ENCODE data around the gene ZFYVE16.
"Not testable (repeated sequence)": the region's sequence is repeated elsewhere in the genome, so short reads cannot be mapped to it uniquely, and the experiment has no call there.

ZFYVE16 gene

DNA sequence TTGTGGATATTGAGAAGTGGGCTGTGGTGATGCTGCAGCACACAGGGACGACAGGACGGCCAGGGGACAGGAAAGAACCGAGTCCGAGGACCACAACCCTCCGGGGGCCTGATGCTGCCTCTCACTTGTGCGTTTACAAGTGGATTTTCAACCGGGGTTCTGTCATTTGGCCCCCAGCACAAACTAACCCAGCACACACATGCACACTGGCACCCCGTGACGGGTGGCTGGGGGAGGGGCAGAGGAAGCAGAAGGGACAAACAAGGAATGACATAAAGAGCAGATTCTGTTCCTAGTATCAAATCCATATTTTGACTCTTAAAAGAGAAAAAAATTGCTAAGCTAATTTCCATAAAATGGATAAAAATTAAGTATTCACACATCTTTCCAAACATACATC, 18.3 kb upstream of the ZFYVE16 start:
- Histone ChIP-seq H3K36me3 (ENCODE audit: insufficient read depth, low read length) (no peaks in the 10 kb centered on the region), H3K4me2 (ENCODE audit: low read length) (no peak overlapping the region), H3K4me1 (ENCODE audit: control insufficient read depth, insufficient read depth, low read length) (no peaks in the 10 kb centered on the region), H3K4me3 (ENCODE audit: low read length) (no peak overlapping the region), H3K27me3 (ENCODE audit: control insufficient read depth, insufficient read depth, low read length) (no peaks in the 10 kb centered on the region), H3K9me3 (replicated peaks; ENCODE audit: low read length) (no peaks in the 10 kb centered on the region), H3K9ac (ENCODE audit: low read depth, low read length) (no peak overlapping the region)

- not testable (repeated sequence) for H3K36me3 ChIP-seq (ENCODE audit: insufficient read depth, low read length); H3K4me1 ChIP-seq (ENCODE audit: control insufficient read depth, insufficient read depth, low read length); H3K9me3 ChIP-seq (replicated peaks; ENCODE audit: low read length); H3K4me3 ChIP-seq (ENCODE audit: low read length); H3K9ac ChIP-seq (ENCODE audit: low read depth, low read length); H3K4me2 ChIP-seq (ENCODE audit: low read length); H3K27me3 ChIP-seq (ENCODE audit: control insufficient read depth, insufficient read depth, low read length)
Observed at GRCh38 chr5:80390413-80390812, 17.5 kb upstream of the ZFYVE16 start.

GRCh38 chr5:80391267-80391666, 16.6 kb upstream of the ZFYVE16 start:
- H3K4me1 ChIP-seq (ENCODE audit: control insufficient read depth, insufficient read depth, low read length); H3K4me2 ChIP-seq (ENCODE audit: low read length); H3K4me3 ChIP-seq (ENCODE audit: low read length); H3K9me3 ChIP-seq (replicated peaks; ENCODE audit: low read length); H3K27me3 ChIP-seq (ENCODE audit: control insufficient read depth, insufficient read depth, low read length); H3K36me3 ChIP-seq (ENCODE audit: insufficient read depth, low read length); H3K9ac ChIP-seq (ENCODE audit: low read depth, low read length): not testable (repeated sequence)

GRCh38 chr5:80399526-80400239, 8.2 kb upstream of the ZFYVE16 start:
- Histone ChIP-seq H3K4me2 (ENCODE audit: low read length) (no peak overlapping the region), H3K9ac (ENCODE audit: low read depth, low read length) (no peak overlapping the region), H3K9me3 (replicated peaks; ENCODE audit: low read length) (no peaks in the 10 kb centered on the region), H3K4me3 (ENCODE audit: low read length) (no peak overlapping the region), H3K4me1 (ENCODE audit: control insufficient read depth, insufficient read depth, low read length) (peaks cover 4% of the 10 kb centered on the region), H3K27me3 (ENCODE audit: control insufficient read depth, insufficient read depth, low read length) (no peaks in the 10 kb centered on the region), H3K36me3 (ENCODE audit: insufficient read depth, low read length) (no peaks in the 10 kb centered on the region)

GRCh38 chr5:80400368-80400767, 7.5 kb upstream of the ZFYVE16 start:
- H3K4me2 ChIP-seq (ENCODE audit: low read length); H3K9ac ChIP-seq (ENCODE audit: low read depth, low read length); H3K4me3 ChIP-seq (ENCODE audit: low read length); H3K27me3 ChIP-seq (ENCODE audit: control insufficient read depth, insufficient read depth, low read length); H3K36me3 ChIP-seq (ENCODE audit: insufficient read depth, low read length); H3K9me3 ChIP-seq (replicated peaks; ENCODE audit: low read length); H3K4me1 ChIP-seq (ENCODE audit: control insufficient read depth, insufficient read depth, low read length): not testable (repeated sequence)

DNA sequence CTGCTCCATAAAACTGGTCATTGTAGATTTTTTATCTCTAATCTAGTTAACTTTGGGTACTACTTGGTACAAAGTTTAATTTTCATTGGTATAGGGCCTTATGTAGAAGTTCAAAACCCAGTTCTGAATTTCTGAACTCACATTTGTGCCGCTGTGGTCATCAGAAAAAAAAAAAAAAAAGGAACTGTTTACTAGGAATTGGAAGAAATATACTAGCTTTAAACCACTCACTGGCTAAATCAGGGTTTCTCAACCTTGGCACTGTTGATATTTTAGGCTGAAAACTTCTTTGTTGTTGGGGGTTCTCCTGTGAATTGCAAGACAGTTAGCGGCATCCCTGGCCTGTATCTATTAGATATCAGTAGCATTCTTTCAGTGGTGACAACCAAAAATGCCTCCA, 4.1 kb upstream of the ZFYVE16 start:
- H3K9ac ChIP-seq (ENCODE audit: low read depth, low read length) = no peak overlapping the region
- no peaks in the 10 kb centered on the region for H3K27me3 ChIP-seq (ENCODE audit: control insufficient read depth, insufficient read depth, low read length)
- H3K4me3 ChIP-seq (ENCODE audit: low read length) = no peak overlapping the region
- no peak overlapping the region for H3K4me2 ChIP-seq (ENCODE audit: low read length)
- H3K9me3 ChIP-seq (replicated peaks; ENCODE audit: low read length) = no peaks in the 10 kb centered on the region
- peaks cover 11% of the 10 kb centered on the region for H3K4me1 ChIP-seq (ENCODE audit: control insufficient read depth, insufficient read depth, low read length)
- no peaks in the 10 kb centered on the region for H3K36me3 ChIP-seq (ENCODE audit: insufficient read depth, low read length)

DNA sequence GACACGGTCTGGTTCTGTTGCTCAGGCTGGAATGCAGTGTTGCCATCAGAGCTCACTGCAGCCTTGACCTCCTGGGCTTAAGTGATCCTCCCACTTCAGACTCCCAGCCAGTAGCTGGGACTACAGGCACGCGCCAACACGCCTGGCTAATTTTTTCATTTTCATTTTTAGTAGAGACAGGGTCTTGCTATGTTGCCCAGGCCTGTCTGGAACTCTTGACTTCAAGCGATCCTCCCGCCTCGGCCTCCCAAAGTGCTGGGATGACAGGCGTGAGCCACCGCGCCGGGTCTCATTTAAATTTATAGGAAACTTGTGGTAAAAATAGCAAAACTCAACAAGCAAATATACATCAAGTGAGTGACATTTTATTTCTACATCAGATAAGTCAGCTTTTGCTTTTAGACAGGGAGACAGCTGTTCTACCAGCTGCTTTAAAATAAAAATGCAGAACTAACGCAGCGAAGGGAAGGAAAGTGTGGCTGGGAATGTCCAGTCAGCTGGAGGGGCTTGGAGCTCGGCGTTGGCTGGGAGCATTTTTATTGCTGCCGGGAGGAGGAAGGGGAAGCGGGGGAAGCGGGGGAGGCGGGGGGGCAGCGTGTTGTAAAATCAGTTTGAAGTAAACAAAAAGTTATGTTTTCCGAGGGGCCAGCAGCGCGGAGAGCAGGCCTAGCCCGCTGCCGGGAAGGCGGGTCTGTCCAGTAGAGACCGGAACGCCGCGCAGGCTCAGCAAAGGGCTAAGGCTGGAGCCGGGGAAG, 707 bp upstream of the ZFYVE16 start:
- Histone ChIP-seq H3K4me1 (ENCODE audit: control insufficient read depth, insufficient read depth, low read length) (peaks cover 20% of the 10 kb centered on the region), H3K27me3 (ENCODE audit: control insufficient read depth, insufficient read depth, low read length) (no peaks in the 10 kb centered on the region), H3K4me3 (ENCODE audit: low read length) (peak overlapping the region; percentile 83), H3K36me3 (ENCODE audit: insufficient read depth, low read length) (peaks cover 5% of the 10 kb centered on the region), H3K9ac (ENCODE audit: low read depth, low read length) (peak overlapping the region; percentile 89), H3K9me3 (replicated peaks; ENCODE audit: low read length) (no peaks in the 10 kb centered on the region), H3K4me2 (ENCODE audit: low read length) (peak overlapping the region; percentile 87)

GRCh38 chr5:80408484-80409366, 861 bp downstream of the ZFYVE16 start:
- Histone ChIP-seq H3K36me3 (ENCODE audit: insufficient read depth, low read length) (peaks cover 5% of the 10 kb centered on the region), H3K27me3 (ENCODE audit: control insufficient read depth, insufficient read depth, low read length) (no peaks in the 10 kb centered on the region), H3K4me2 (ENCODE audit: low read length) (peak overlapping the region; percentile 87), H3K4me1 (ENCODE audit: control insufficient read depth, insufficient read depth, low read length) (peaks cover 20% of the 10 kb centered on the region), H3K9ac (ENCODE audit: low read depth, low read length) (peak overlapping the region; percentile 89), H3K4me3 (ENCODE audit: low read length) (peak overlapping the region; percentile 83), H3K9me3 (replicated peaks; ENCODE audit: low read length) (no peaks in the 10 kb centered on the region)

DNA sequence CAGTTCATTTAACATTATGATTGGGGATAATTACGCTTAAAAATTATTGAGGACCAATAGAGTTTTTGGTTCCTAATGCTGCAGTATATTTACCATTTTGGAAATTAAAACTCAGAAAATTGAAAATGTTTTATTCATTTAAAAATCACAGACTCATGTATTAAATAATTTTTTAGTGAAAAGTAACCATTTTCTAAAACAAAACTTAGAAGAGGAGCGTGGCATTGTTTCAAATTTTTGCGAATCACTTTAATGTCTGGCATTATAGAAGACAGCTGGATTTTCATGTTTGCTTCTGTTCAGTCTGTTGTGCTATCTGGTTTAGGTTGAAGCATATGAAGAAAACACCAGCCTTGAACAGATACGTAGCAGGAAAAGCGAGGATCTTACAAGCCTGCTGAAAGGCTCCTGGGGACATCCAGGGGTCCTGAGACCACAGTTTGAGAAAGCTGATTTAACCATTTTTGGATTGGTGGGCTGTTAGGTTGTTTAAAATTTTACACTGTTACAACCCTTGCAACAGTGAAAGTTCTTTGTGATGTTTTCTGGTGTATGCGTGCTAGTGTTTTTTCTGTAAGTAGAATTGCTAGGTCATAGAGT, 1.6 kb downstream of the ZFYVE16 start:
- peaks cover 5% of the 10 kb centered on the region for H3K36me3 ChIP-seq (ENCODE audit: insufficient read depth, low read length)
- no peaks in the 10 kb centered on the region for H3K27me3 ChIP-seq (ENCODE audit: control insufficient read depth, insufficient read depth, low read length)
- peak overlapping the region; percentile 83 for H3K4me3 ChIP-seq (ENCODE audit: low read length)
- H3K4me2 ChIP-seq (ENCODE audit: low read length) = peak overlapping the region; percentile 87
- no peaks in the 10 kb centered on the region for H3K9me3 ChIP-seq (replicated peaks; ENCODE audit: low read length)
- H3K9ac ChIP-seq (ENCODE audit: low read depth, low read length) = peak overlapping the region; percentile 89
- H3K4me1 ChIP-seq (ENCODE audit: control insufficient read depth, insufficient read depth, low read length) = peaks cover 20% of the 10 kb centered on the region

DNA sequence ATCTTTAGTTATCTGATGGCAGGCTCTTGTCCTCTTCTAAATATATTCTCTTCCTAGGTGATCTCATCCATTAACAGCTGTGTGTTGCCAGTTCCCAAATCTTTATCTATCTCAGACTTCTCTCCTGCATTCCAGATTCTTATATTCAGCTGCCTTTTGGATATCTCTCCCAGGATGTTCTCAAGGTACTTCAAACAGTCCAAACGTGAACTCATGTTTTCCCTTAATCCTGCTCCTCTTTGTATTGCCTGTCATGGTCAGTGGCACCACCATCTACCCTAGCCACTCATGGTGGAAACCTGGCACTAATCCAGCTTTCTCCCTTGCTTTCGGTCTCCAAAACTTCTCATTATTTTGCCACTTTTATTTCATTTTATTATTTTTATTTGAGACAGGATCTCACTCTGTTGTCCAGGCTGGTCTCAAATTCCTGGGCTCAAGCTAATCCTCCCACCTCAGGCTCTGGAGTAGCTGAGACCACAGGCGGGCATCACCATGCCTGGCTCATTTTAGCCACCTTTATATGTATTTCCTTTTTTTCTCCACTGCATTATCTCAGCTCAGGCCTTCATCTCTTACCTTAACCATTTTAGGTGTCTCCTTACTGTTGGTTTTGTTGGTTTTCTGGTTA, 3.8 kb downstream of the ZFYVE16 start:
- Histone ChIP-seq H3K4me1 (ENCODE audit: control insufficient read depth, insufficient read depth, low read length) (peaks cover 19% of the 10 kb centered on the region), H3K27me3 (ENCODE audit: control insufficient read depth, insufficient read depth, low read length) (no peaks in the 10 kb centered on the region), H3K4me3 (ENCODE audit: low read length) (no peak overlapping the region)

GRCh38 chr5:80414113-80414512, 6.2 kb downstream of the ZFYVE16 start:
- Histone ChIP-seq H3K9ac (ENCODE audit: low read depth, low read length) (no peak overlapping the region), H3K36me3 (ENCODE audit: insufficient read depth, low read length) (peaks cover 5% of the 10 kb centered on the region), H3K4me3 (ENCODE audit: low read length) (no peak overlapping the region), H3K27me3 (ENCODE audit: control insufficient read depth, insufficient read depth, low read length) (no peaks in the 10 kb centered on the region), H3K4me1 (ENCODE audit: control insufficient read depth, insufficient read depth, low read length) (peaks cover 13% of the 10 kb centered on the region), H3K9me3 (replicated peaks; ENCODE audit: low read length) (no peaks in the 10 kb centered on the region), H3K4me2 (ENCODE audit: low read length) (no peak overlapping the region)

More for the DNA sequence above, 3.8 kb downstream of the ZFYVE16 start:
- H3K4me2 ChIP-seq (ENCODE audit: low read length) = peak overlapping the region; percentile 17
- H3K36me3 ChIP-seq (ENCODE audit: insufficient read depth, low read length) = peaks cover 5% of the 10 kb centered on the region
- H3K9me3 ChIP-seq (replicated peaks; ENCODE audit: low read length) = no peaks in the 10 kb centered on the region
- no peak overlapping the region for H3K9ac ChIP-seq (ENCODE audit: low read depth, low read length)

Data from skeletal muscle satellite cell (primary cell).